Endothelial cell of umbilical vein (primary cell): ENCODE data around the gene PRAMEF12. TPM values are rescaled to one million over a fixed set of nuclear protein-coding genes. Genes with fewer than 3 reads are reported as not detected.

Experiments
- BruUV-seq: library from RNA; stranded (reverse); fragments of 400-500 nt; replicated peaks from 2 replicates; lab custom pipeline; 2021; lab: Mats Ljungman, UMichigan
- CTCF ChIA-PET: fragments of 300-600, 350-600 bp; sonication (Branson Sonifier 250); formaldehyde crosslinking; loops from one replicate; lab custom pipeline; 2021; ENCODE audit warnings: antibody characterized with exemption, inconsistent platforms; lab: Charles Lee
- POLR2A ChIA-PET: fragments of 300-600, 350-600 bp; sonication (Branson Sonifier 250); formaldehyde crosslinking; loops from one replicate; lab custom pipeline; 2021; ENCODE audit warnings: antibody characterized with exemption, inconsistent platforms; lab: Charles Lee
- DNase-seq: peaks from one replicate; pipeline ENCODE4 v3.0.0-alpha.2; 2011; ENCODE audit warnings: low read depth, low spot score
- FAIRE-seq: peaks from 2 replicates; lab custom pipeline; 2011; peaks lifted over from hg19 to GRCh38; lab: Jason Lieb, UNC
- H2AFZ ChIP-seq: 2 replicates; pipeline ENCODE4 v1.6.0; 2012; ENCODE audit warnings: low read depth, low read length, control low read depth, inconsistent platforms
- H3K27ac ChIP-seq: 2 replicates; pipeline ENCODE4 v1.5.1; 2011; ENCODE audit warnings: low read depth, mild to moderate bottlenecking, control low read depth, low read length, moderate library complexity; ENCODE audit not compliant: insufficient read depth
- H3K27me3 ChIP-seq, 2 experiments: 2 replicates each; pipeline versions ENCODE4 v1.6.0 to v1.6.1; 2011; ENCODE audit warnings: low read length in 2 of 2, mixed read lengths in 1 of 2; ENCODE audit not compliant: control insufficient read depth in 2 of 2, insufficient read depth in 2 of 2
- H3K36me3 ChIP-seq, 2 experiments: 2 replicates in 1 of 2; 3 replicates in 1 of 2; pipeline ENCODE4 v1.5.1; 2011; ENCODE audit warnings: low read length in 2 of 2, mild to moderate bottlenecking in 1 of 2, moderate library complexity in 1 of 2; ENCODE audit not compliant: control insufficient read depth in 2 of 2, insufficient read depth in 2 of 2; ENCODE audit errors: extremely low read depth in 1 of 2
- H3K4me1 ChIP-seq: 3 replicates; pipeline ENCODE4 v1.5.1; 2011; ENCODE audit warnings: mild to moderate bottlenecking, low read length; ENCODE audit not compliant: control insufficient read depth, insufficient read depth; ENCODE audit errors: extremely low read depth
- H3K4me2 ChIP-seq: 2 replicates; pipeline ENCODE4 v1.6.1; 2011; ENCODE audit warnings: low read length, control low read depth, mixed read lengths; ENCODE audit not compliant: insufficient read depth
- H3K4me3 ChIP-seq, 3 experiments: fragments of 200-600 bp in 1 of 3; sonication (generic), shearing (Covaris generic) in 1 of 3; replicated peaks in 1 of 3; 2 replicates each; pipeline ENCODE4 v1.5.1; 2011 to 2016; ENCODE audit warnings: control low read depth in 3 of 3, low read length in 3 of 3, mild to moderate bottlenecking in 2 of 3, inconsistent platforms in 1 of 3, low read depth in 1 of 3, moderate library complexity in 1 of 3; ENCODE audit not compliant: insufficient read depth in 1 of 3
- H3K79me2 ChIP-seq: 2 replicates; pipeline ENCODE4 v1.6.0; 2012; ENCODE audit warnings: low read length, inconsistent platforms; ENCODE audit not compliant: control insufficient read depth, insufficient read depth
- H3K9ac ChIP-seq: replicated peaks from 2 replicates; pipeline ENCODE3; 2011; ENCODE audit warnings: low read length, control low read depth; ENCODE audit not compliant: insufficient read depth; ENCODE audit errors: extremely low read depth
- H3K9me1 ChIP-seq: replicated peaks from 3 replicates; pipeline ENCODE4 v1.6.0; 2011; ENCODE audit warnings: mild to moderate bottlenecking, low read length; ENCODE audit not compliant: control insufficient read depth, insufficient read depth; ENCODE audit errors: extremely low read depth
- H3K9me3 ChIP-seq: replicated peaks from 2 replicates; pipeline ENCODE4 v1.5.1; 2012; ENCODE audit warnings: low read length, inconsistent platforms; ENCODE audit not compliant: control insufficient read depth, insufficient read depth
- H4K20me1 ChIP-seq: replicated peaks from 2 replicates; pipeline ENCODE3; 2011; ENCODE audit warnings: mild to moderate bottlenecking, low read length; ENCODE audit not compliant: control insufficient read depth, insufficient read depth; ENCODE audit errors: extremely low read depth
- EZH2 ChIP-seq: IDR thresholded peaks from 2 replicates; pipeline ENCODE4 v1.6.1; 2012; ENCODE audit warnings: borderline replicate concordance, low read depth, mild to moderate bottlenecking, moderate library complexity, low read length, inconsistent platforms; ENCODE audit not compliant: severe bottlenecking
- FOS ChIP-seq: IDR thresholded peaks from 2 replicates; pipeline ENCODE4 v1.6.1; 2011; ENCODE audit warnings: mild to moderate bottlenecking, low read length, moderate library complexity, borderline replicate concordance; ENCODE audit not compliant: insufficient read depth
- GATA2 ChIP-seq: IDR thresholded peaks from 2 replicates; pipeline ENCODE4 v1.7.0; 2011; ENCODE audit warnings: low read depth, mild to moderate bottlenecking, moderate library complexity, mixed read lengths, low read length; ENCODE audit not compliant: insufficient read length, insufficient read depth
- JUN ChIP-seq: IDR thresholded peaks from 2 replicates; pipeline ENCODE4 v1.6.1; 2011; ENCODE audit warnings: borderline replicate concordance, low read depth; ENCODE audit not compliant: insufficient read length, insufficient read depth
- MYC ChIP-seq: IDR thresholded peaks from one replicate; pipeline ENCODE4 v1.6.1; 2011; ENCODE audit warnings: mild to moderate bottlenecking, low read depth, low read length
- POLR2A ChIP-seq: IDR thresholded peaks from 2 replicates; pipeline ENCODE4 v1.6.1; 2012; ENCODE audit warnings: low read depth, mild to moderate bottlenecking, control low read depth, low read length
- POLR2AphosphoS5 ChIP-seq: IDR thresholded peaks from 2 replicates; pipeline ENCODE4 v1.6.1; 2012; ENCODE audit warnings: low read depth, mild to moderate bottlenecking, control low read depth, low read length, moderate library complexity; ENCODE audit not compliant: insufficient read depth
- dilution Hi-C: fragments of 300-500 bp; cut with MboI; formaldehyde crosslinking; loops from one replicate; pipeline ENCODE4 v1.15.0; 2019; ENCODE audit warnings: low sequenced_read_pairs; ENCODE audit not compliant: extremely low pct_ligation_motif_present
- intact Hi-C: fragments of 100-400 bp; cut with micrococcal nuclease; formaldehyde crosslinking; loops from one replicate; pipeline ENCODE4 v1.10.0; 2022
- polyA plus RNA-seq, 4 experiments: library from polyadenylated mRNA; depleted of rRNA in 3 of 4; stranded (reverse) in 3 of 4; unstranded in 1 of 4; fragments of >200 nt; gene quantifications; 2 replicates each; pipeline versions ENCODE4 v1.2.1 to v1.2.3, GENCODE V29; 2011 to 2012; ENCODE audit warnings: missing spikeins in 1 of 4
- total RNA-seq: library from RNA; stranded (reverse); gene quantifications from 2 replicates; pipeline ENCODE4 v1.2.3, GENCODE V29; 2021
- TF ChIP-seq, protein P1 (sequence below): IDR thresholded peaks from 2 replicates; pipeline ENCODE4 v1.6.1; 2011; ENCODE audit not compliant: insufficient read depth, insufficient read length
- TF ChIP-seq, protein P2 (sequence below), 2 donors: IDR thresholded peaks; 1 replicate in 1 of 2; 2 replicates in 1 of 2; pipeline ENCODE4 v1.5.1; 2011; ENCODE audit warnings: low read length in 2 of 2, mild to moderate bottlenecking in 2 of 2, moderate library complexity in 2 of 2, control low read depth in 1 of 2, inconsistent platforms in 1 of 2, low read depth in 1 of 2; ENCODE audit not compliant: insufficient read depth in 1 of 2; ENCODE audit errors: extremely low read depth in 1 of 2

Gene PRAMEF12
- total and polyA plus RNA-seq, 2 donors (not counting 3 experiments of a cell fraction or from before 2014, with no cell fraction given), result not detected

DNA sequence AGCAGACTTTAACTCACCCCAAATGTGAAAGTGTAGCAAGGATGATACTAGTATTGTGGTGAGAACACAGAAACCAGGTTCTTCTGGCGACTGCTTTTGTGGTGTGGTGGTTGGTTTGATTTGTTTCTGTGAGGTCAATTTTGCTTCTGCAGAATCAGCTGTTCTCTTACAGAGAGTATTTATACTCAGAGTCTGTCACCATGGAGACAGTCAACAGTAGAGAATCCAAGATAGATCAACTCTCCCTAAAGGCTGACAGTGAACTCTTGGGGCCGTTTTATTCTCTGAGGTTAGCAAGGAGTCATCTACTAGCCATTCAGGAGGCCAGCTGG lies 27.6 kb upstream of the PRAMEF12 start, which contains the start of gene CFAP107:
Gene CFAP107, plus strand, starts transcription at position 209 of the 332 bp plus-strand sequence. CDS start 231 bp downstream, outside the sequence.
- CTCF ChIA-PET, result no interaction called here
- Histone ChIP-seq H3K4me1 (no peaks in the 10 kb centered on the region), H3K27me3 (no peaks in the 10 kb centered on the region), H3K9me3 (no peaks in the 10 kb centered on the region), H4K20me1 (no peaks in the 10 kb centered on the region), H3K79me2 (no peaks in the 10 kb centered on the region), H3K4me2 (no peak within 1 kb of the TSS), H3K4me3 (no peak within 1 kb of the TSS), H2AFZ (no peak within 1 kb of the TSS), H3K36me3 (no peaks in the 10 kb centered on the region), H3K9ac (no peak within 1 kb of the TSS), H3K9me1 (no peaks in the 10 kb centered on the region), H3K27ac (no peak within 1 kb of the TSS)
- POLR2A ChIA-PET, result no interaction called here
- dilution Hi-C loops (no loop called here), intact Hi-C loops (no loop called here)
- BruUV-seq, result no TSS peak
- TF ChIP-seq, protein P1, sequence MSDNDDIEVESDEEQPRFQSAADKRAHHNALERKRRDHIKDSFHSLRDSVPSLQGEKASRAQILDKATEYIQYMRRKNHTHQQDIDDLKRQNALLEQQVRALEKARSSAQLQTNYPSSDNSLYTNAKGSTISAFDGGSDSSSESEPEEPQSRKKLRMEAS, result no peak
- TF ChIP-seq POLR2A (no peak), JUN (no peak), MYC (no peak), FOS (no peak), POLR2AphosphoS5 (no peak), GATA2 (no peak), EZH2 (no peak)
- TF ChIP-seq, protein P2, sequence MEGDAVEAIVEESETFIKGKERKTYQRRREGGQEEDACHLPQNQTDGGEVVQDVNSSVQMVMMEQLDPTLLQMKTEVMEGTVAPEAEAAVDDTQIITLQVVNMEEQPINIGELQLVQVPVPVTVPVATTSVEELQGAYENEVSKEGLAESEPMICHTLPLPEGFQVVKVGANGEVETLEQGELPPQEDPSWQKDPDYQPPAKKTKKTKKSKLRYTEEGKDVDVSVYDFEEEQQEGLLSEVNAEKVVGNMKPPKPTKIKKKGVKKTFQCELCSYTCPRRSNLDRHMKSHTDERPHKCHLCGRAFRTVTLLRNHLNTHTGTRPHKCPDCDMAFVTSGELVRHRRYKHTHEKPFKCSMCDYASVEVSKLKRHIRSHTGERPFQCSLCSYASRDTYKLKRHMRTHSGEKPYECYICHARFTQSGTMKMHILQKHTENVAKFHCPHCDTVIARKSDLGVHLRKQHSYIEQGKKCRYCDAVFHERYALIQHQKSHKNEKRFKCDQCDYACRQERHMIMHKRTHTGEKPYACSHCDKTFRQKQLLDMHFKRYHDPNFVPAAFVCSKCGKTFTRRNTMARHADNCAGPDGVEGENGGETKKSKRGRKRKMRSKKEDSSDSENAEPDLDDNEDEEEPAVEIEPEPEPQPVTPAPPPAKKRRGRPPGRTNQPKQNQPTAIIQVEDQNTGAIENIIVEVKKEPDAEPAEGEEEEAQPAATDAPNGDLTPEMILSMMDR (IDR thresholded peaks at IDR 0.05; ENCODE audit: extremely low read depth in 1 of 2, insufficient read depth in 1 of 2, low read depth in 1 of 2, low read length in 2 of 2), result no peak
- FAIRE-seq (no peak), DNase-seq (no peak)
